SH-SY5Y (cell line): ENCODE data around the gene METRNL.

Experiments used
- GATA2 ChIP-seq: IDR thresholded peaks from 2 replicates; pipeline ENCODE4 v1.6.1; 2011; ENCODE audit warnings: mild to moderate bottlenecking, low read depth, low read length
- GATA3 ChIP-seq: IDR thresholded peaks from 2 replicates; pipeline ENCODE4 v1.6.1; 2011; ENCODE audit warnings: low read depth, mild to moderate bottlenecking, low read length, moderate library complexity

- TF ChIP-seq GATA2 (no peak), GATA3 (no peak)
Measured at GRCh38 chr17:83085526-83086198, 6.3 kb downstream of the METRNL start.
